Thyroid gland (tissue), 4 donors: Measurements from ENCODE around the gene CTCF.
"Not testable (repeated sequence)": the region's sequence is repeated elsewhere in the genome, so short reads cannot be mapped to it uniquely, and the experiment has no call there.

ENCODE experiments used
- CTCF ChIP-seq, 6 experiments: fragments of 200-600 bp in 3 of 6; fragments of 450-650 bp in 3 of 6; sonication (generic) in 3 of 6; IDR thresholded peaks; one replicate each; pipeline ENCODE4 v1.5.1; 2016 to 2019; ENCODE audit warnings: antibody characterized with exemption in 6 of 6, mild to moderate bottlenecking in 2 of 6, inconsistent platforms in 1 of 6, moderate library complexity in 1 of 6
- POLR2A ChIP-seq, 2 donors: fragments of 450-650 bp; IDR thresholded peaks; one replicate each; pipeline ENCODE4 v1.6.1; 2017; ENCODE audit warnings: antibody characterized with exemption in 2 of 2, mild to moderate bottlenecking in 2 of 2, moderate library complexity in 1 of 2

- TF ChIP-seq CTCF, POLR2A (IDR thresholded peaks at IDR 0.05): not testable (repeated sequence)
Observed at GRCh38 chr16:67513892-67514291, 48.4 kb upstream of the CTCF start.
